ENCODE measurements around the gene ARHGAP33. TPM values are rescaled to one million over a fixed set of nuclear protein-coding genes. Genes with fewer than 3 reads are reported as not detected.

Gene ARHGAP33
- total RNA-seq, 6 experiments from 2014 or later, result 5.4 to 11.0 (median 8.8) TPM

DNA sequence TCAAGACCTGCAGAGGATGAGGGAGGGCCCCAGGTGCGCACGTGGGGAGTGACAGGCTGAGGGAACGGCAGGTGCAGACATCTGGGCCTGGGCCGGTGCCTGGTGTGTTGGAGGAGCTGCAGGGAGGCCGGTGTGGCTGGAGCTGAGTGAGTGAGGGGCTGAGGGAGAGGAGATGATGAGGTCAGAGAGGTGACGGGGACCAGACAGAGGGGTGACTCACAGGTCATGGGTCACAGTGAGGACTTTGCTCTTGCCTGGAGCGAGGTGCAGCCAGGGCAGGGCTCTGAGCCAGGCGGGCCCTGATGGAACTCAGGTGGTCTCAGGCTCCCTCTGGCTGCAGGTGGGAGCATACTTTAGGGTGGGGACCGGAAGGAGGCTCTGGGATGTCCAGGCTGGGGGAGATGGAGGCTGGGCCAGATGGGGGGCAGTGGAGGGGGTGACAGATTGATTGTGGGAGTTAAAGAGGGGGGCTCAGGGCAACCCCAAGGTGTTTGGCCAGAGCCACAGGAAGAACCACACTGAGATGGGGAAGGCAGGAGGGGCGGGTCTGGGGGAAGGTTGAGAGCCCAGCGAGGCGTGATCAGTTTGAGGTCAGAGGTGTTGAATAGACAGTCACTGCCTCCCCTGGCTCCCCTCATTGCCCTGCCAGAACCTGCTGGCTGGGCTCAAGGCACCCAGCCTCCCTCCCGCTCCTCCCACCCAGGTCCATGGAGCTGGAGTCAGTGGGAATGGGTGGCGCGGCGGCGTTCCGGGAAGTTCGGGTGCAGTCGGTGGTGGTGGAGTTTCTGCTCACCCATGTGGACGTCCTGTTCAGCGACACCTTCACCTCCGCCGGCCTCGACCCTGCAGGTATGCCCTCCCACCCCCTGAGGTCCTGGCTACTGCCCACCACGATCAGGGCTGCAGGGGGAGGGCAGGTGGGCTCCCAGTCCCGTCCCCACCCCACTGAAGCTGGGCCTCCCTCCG lies 8.4 kb downstream of the ARHGAP33 start:
- TF ChIP-seq CTCF (IDR thresholded peaks at IDR 0.05), result 0 out of 2 replicates have a peak, but pooled peaks have one; percentile 9
- no peak overlapping the region for H3K27ac Mint-ChIP-seq
- H3K4me1 Mint-ChIP-seq (ENCODE audit: low read depth), result no peaks in the 10 kb centered on the region
- H3K4me3 Mint-ChIP-seq, result no peak overlapping the region
- DNase-seq, result no peak
- no peaks in the 10 kb centered on the region for H3K9me3 Mint-ChIP-seq
- H3K27me3 Mint-ChIP-seq (ENCODE audit: insufficient read depth), result no peaks in the 10 kb centered on the region; the same call in 1 of the 2 replicates
- peaks cover 6% of the 10 kb centered on the region for H3K36me3 Mint-ChIP-seq (ENCODE audit: low read depth)

DNA sequence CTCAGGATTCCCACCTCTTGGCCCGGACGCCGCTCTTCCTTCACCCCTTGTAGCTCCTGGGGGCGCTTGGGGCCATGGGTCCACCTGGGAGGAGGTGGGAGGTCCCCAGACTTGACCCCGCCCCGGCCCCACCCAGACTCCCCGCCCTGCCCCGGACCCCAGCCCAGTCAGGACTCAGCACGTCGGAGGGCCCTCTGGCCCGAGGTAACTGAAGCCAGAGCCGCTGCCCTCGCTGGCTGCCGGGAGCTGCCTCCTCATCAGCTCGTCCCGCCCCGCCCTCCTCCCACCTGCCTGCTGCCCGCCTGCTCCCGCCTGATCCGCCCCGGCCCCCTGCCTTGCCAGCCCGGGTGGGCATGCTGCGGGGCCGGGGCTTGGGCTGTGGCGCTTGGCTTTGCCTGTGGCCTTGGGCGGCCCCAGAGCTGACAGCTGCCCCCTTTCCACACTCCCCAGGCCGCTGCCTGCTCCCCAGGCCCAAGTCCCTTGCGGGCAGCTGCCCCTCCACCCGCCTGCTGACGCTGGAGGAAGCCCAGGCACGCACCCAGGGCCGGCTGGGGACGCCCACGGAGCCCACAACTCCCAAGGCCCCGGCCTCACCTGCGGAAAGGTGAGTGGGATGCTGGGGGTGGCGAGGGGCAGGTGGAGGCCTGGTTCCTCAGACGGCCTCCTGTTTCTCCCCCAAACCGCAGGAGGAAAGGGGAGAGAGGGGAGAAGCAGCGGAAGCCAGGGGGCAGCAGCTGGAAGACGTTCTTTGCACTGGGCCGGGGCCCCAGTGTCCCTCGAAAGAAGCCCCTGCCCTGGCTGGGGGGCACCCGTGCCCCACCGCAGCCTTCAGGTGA lies 9.4 kb downstream of the ARHGAP33 start:
- peaks cover 6% of the 10 kb centered on the region for H3K36me3 Mint-ChIP-seq (ENCODE audit: low read depth)
- TF ChIP-seq CTCF (IDR thresholded peaks at IDR 0.05), result no peak
- H3K27me3 Mint-ChIP-seq (ENCODE audit: insufficient read depth), result no peaks in the 10 kb centered on the region; the same call in 1 of the 2 replicates
- no peak overlapping the region for H3K4me3 Mint-ChIP-seq
- no peak for DNase-seq
- no peak overlapping the region for H3K27ac Mint-ChIP-seq
- no peaks in the 10 kb centered on the region for H3K9me3 Mint-ChIP-seq
- H3K4me1 Mint-ChIP-seq (ENCODE audit: low read depth), result no peaks in the 10 kb centered on the region

- H3K27ac Mint-ChIP-seq, result no peak overlapping the region
- no peaks in the 10 kb centered on the region; the same call in 1 of the 2 replicates for H3K27me3 Mint-ChIP-seq (ENCODE audit: insufficient read depth)
- no peak overlapping the region for H3K4me3 Mint-ChIP-seq
- H3K9me3 Mint-ChIP-seq, result no peaks in the 10 kb centered on the region
- no peaks in the 10 kb centered on the region for H3K4me1 Mint-ChIP-seq (ENCODE audit: low read depth)
- H3K36me3 Mint-ChIP-seq (ENCODE audit: low read depth), result peaks cover 6% of the 10 kb centered on the region
- no peak for TF ChIP-seq CTCF (IDR thresholded peaks at IDR 0.05)
- no peak for DNase-seq
Observed at GRCh38 chr19:35785339-35785627, 9.9 kb downstream of the ARHGAP33 start.

DNA sequence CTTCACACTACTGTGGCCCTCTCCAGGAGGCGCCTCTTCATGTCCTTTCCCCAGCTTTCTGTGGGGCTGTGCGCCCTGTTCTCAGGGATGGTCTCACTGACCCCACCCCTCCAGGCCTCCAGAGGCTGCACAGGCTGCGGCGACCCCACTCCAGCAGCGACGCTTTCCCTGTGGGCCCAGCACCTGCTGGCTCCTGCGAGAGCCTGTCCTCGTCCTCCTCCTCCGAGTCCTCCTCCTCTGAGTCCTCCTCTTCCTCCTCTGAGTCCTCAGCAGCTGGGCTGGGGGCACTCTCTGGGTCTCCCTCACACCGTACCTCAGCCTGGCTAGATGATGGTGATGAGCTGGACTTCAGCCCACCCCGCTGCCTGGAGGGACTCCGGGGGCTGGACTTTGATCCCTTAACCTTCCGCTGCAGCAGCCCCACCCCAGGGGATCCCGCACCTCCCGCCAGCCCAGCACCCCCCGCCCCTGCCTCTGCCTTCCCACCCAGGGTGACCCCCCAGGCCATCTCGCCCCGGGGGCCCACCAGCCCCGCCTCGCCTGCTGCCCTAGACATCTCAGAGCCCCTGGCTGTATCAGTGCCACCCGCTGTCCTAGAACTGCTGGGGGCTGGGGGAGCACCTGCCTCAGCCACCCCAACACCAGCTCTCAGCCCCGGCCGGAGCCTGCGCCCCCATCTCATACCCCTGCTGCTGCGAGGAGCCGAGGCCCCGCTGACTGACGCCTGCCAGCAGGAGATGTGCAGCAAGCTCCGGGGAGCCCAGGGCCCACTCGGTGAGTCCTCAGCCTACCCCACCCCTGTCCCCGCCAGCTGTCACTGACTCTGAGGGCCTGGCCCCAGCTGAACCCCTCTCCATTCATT lies 11.2 kb downstream of the ARHGAP33 start:
- TF ChIP-seq CTCF (IDR thresholded peaks at IDR 0.05), result no peak
- DNase-seq, result no peak
- H3K27ac Mint-ChIP-seq, result no peak overlapping the region
- H3K4me1 Mint-ChIP-seq (ENCODE audit: low read depth), result no peaks in the 10 kb centered on the region
- no peaks in the 10 kb centered on the region for H3K9me3 Mint-ChIP-seq
- no peak overlapping the region for H3K4me3 Mint-ChIP-seq
- H3K36me3 Mint-ChIP-seq (ENCODE audit: low read depth), result peaks cover under 1% of the 10 kb centered on the region; the same call in 1 of the 2 replicates
- no peaks in the 10 kb centered on the region; the same call in 1 of the 2 replicates for H3K27me3 Mint-ChIP-seq (ENCODE audit: insufficient read depth)

GRCh38 chr19:35787227-35787799 lies 11.9 kb downstream of the ARHGAP33 start:
- Mint-ChIP-seq H3K4me3 (no peak overlapping the region), H3K27ac (no peak overlapping the region), H3K9me3 (no peaks in the 10 kb centered on the region), H3K36me3 (ENCODE audit: low read depth) (no peaks in the 10 kb centered on the region), H3K4me1 (ENCODE audit: low read depth) (no peaks in the 10 kb centered on the region), H3K27me3 (ENCODE audit: insufficient read depth) (peaks cover 2% of the 10 kb centered on the region; the same call in 1 of the 2 replicates)
- no peak for TF ChIP-seq CTCF (IDR thresholded peaks at IDR 0.05)
- DNase-seq, result no peak
